Measurements from ENCODE around the gene RAB26.

Gene RAB26

DNA sequence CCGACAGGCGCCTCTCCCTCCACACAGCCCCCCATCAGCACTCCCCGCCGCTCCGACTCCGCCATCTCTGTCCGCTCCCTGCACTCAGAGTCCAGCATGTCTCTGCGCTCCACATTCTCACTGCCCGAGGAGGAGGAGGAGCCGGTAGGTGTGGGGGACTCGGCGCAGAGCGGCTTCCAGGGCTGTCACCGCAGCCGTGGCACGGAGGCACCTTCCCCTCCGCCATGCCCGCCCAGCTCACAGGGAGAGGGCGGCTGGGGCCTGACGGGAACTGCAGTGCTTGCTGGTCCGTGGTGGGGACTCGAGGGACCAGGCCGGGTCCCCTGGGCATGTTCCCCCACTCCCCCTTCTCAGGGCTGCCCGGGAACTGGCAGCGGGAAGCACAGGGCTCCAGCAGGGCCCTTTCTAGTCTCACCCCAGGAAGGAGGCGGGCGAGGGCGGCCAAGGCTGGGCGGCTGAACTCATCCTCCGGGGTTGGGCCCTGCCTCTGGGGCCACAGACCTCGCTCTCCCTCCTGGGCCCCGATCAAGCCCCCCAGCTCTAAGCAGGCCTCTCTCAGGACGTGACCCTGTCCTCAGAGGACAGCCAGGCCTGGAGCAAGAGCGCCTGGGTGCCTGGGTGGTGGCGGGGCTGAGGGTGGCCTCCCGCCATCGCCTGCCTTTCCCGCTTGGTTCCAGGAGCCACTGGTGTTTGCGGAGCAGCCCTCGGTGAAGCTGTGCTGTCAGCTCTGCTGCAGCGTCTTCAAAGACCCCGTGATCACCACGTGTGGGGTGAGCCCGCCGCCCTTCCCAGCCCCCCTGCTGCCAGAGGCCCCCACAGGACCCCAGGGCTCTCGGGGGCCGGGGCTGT, 22.4 kb downstream of the RAB26 start:
- DNase-seq = no peak
- in situ Hi-C loops (cut with HindIII; ENCODE audit: low pct_ligation_motif_present, low pct_unique_long_range_greater_than_20kb, low sequenced_read_pairs) = loop anchor here (25.0 kb wide), 1 partner anchor 291 kb away; the partner anchor contains the start of genes NTN3 and TEDC2

DNA sequence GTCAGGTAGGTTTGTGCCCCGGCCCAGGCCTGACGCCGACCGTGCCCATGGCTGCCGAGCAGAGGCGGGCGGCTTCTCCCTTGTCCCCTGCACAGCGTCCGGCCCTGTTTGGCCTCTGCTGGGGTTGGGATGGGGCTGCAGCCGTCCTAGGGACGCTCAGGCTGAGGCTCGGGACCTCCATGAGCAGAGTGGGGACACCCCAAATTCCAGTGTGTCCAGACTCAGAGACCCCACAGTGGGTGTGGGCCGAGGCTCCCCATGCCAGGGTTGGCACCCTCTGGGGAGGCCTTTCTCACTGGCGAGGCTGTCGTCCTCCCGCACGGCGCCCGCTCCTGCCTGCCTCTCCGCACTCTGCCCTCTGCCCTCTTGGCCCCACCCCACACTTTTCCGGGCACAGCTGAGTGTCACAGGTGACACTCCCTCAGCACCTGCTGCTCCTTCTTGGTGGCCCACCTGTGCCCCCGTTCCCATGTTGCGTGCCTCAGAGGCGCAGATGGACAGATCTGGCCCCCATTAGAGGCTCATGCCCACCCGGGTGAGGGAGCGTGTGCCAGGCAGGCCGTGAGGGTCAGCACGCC, 23.3 kb downstream of the RAB26 start:
- DNase-seq = no peak

DNA sequence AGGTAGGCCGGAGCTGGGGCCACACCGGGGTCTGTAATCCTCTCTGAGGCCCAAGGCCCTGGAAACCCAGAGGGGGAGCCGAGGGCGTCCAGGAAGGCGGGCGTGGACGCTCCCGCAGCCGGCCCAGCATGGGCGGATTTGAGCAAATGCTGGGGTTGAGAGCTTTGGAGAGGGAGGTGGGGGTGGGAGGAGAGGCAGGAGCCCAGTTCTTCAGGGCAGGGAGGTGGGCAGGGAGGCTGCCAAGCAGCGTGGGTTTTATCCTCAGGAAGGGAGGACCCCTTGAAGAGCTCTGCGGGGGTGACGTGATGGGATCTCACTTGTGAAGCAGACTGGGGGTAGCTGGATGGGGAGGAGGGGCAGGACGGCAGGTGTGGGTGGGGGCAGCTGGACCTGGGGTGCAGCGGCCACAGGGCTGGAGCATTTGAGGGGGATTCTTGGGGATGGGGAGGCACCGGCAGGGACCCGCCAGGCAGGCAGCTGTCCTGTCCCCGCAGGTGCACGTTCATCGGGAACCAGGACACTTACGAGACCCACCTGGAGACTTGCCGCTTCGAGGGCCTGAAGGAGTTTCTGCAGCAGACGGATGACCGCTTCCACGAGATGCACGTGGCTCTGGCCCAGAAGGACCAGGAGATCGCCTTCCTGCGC, 24.4 kb downstream of the RAB26 start:
- no peak for DNase-seq
- in situ Hi-C loops (cut with HindIII; ENCODE audit: low pct_ligation_motif_present, low pct_unique_long_range_greater_than_20kb, low sequenced_read_pairs) = loop anchor here (25.0 kb wide), 1 partner anchor 289 kb away; the partner anchor contains the start of genes NTN3 and TEDC2

More for the DNA sequence above, 23.3 kb downstream of the RAB26 start:
- in situ Hi-C loops (cut with HindIII; ENCODE audit: low pct_ligation_motif_present, low pct_unique_long_range_greater_than_20kb, low sequenced_read_pairs) = loop anchor here (25.0 kb wide), 1 partner anchor 291 kb away; the partner anchor contains the start of genes NTN3 and TEDC2

DNA sequence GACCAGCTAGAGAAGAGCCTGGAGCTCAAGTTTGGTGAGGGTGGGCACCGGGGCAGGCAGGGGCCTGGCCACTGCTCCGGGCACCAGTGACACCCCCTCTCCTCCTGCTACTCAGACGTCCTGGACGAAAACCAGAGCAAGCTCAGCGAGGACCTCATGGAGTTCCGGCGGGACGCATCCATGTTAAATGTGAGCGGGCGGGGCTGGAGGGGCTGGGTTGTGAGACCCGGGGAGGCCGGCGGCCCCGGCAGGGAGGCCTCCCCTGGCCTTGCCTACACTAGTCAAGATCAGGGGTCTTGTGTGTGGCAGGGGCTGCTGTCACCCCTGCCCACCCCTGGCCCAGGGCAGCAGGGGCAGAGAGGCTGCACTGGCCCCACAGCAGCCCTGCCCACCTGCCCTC, 24.9 kb downstream of the RAB26 start:
- in situ Hi-C loops (cut with HindIII; ENCODE audit: low pct_ligation_motif_present, low pct_unique_long_range_greater_than_20kb, low sequenced_read_pairs) = loop anchor here (25.0 kb wide), 1 partner anchor 289 kb away; the partner anchor contains the start of genes NTN3 and TEDC2

DNA sequence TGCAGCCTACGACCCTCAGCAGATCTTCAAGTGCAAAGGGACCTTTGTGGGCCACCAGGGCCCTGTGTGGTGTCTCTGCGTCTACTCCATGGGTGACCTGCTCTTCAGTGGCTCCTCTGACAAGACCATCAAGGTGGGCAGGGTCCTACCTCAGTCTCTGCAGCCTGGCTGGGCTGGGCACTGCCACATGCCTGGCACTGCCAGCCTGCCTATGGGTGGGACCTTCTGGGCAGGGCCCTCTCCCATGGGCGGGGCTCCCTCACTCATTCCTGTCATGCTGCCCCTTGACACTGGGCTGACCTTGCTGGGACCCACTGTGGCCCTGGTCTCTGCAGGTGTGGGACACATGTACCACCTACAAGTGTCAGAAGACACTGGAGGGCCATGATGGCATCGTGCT, 25.5 kb downstream of the RAB26 start:
- DNase-seq = no peak
- in situ Hi-C loops (cut with HindIII; ENCODE audit: low pct_ligation_motif_present, low pct_unique_long_range_greater_than_20kb, low sequenced_read_pairs) = loop anchor here (25.0 kb wide), 1 partner anchor 288 kb away; the partner anchor contains the start of genes NTN3 and TEDC2

More for the DNA sequence above, 24.9 kb downstream of the RAB26 start:
- no peak for DNase-seq

DNA sequence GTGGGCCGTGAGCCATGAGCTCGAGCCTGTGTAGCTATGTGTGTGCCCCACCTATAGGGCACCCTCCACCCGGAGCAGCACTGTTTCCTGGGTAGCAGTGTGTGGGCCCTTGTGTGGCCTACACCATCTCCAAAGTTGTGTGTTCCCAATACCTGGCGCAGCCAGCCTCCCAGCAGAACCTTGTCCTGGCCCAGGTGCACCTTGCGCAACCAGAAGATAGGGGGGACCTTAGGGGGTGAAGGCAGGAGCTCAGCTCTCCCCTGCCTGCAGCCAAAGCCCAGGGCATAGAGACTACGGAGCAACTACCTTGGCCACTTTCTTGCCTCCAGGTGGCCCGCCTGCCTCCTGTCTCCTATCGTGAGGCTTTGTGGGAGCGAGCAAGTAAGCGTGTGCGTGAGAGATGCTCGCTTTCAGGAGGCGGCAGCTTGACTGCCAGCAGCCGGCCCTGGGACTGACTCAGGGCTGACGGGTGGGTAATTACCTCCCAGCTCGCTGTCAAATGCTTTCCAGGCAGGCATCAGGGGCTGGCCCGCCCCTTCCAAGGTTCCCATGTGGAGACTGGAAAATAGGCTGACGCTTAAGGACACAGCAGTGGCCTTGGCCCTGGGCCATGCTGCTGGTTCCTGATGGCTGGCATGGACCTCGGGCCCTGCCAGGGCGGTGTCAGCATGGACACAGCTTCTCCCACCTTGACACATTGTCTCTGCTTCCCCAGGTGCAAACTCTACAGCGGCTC, 26.1 kb downstream of the RAB26 start:
- no peak for DNase-seq
- in situ Hi-C loops (cut with HindIII; ENCODE audit: low pct_ligation_motif_present, low pct_unique_long_range_greater_than_20kb, low sequenced_read_pairs) = loop anchor here (25.0 kb wide), 1 partner anchor 288 kb away; the partner anchor contains the start of genes NTN3 and TEDC2

DNA sequence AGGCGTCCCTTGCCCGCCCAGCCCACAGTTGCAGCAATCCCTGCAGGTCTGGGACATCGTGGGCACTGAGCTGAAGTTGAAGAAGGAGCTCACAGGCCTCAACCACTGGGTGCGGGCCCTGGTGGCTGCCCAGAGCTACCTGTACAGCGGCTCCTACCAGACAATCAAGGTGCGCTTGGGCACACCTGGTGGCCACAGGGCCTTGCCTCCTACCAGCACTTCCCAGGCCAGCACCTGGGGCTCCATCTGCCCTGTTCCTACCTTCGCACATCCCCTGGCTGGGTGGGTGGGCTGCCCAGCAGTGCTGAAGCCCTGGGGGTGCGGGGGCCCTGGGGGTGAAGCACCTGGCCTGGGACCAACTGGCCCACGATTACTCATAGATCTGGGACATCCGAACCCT, 27.0 kb downstream of the RAB26 start:
- no peak for DNase-seq
- in situ Hi-C loops (cut with HindIII; ENCODE audit: low pct_ligation_motif_present, low pct_unique_long_range_greater_than_20kb, low sequenced_read_pairs) = no loop called here

DNA sequence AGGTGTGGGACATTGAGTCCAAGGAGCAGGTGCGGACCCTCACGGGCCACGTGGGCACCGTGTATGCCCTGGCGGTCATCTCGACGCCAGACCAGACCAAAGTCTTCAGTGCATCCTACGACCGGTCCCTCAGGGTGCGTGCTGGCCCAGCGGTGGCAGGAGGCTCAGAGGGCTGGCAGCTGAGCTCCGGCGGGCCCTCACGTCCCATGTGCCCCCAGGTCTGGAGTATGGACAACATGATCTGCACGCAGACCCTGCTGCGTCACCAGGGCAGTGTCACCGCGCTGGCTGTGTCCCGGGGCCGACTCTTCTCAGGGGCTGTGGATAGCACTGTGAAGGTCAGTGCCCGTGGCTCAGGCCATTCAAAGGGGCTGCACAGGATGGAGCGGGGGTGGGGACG, 27.6 kb downstream of the RAB26 start:
- in situ Hi-C loops (cut with HindIII; ENCODE audit: low pct_ligation_motif_present, low pct_unique_long_range_greater_than_20kb, low sequenced_read_pairs) = no loop called here
- DNase-seq = no peak

DNA sequence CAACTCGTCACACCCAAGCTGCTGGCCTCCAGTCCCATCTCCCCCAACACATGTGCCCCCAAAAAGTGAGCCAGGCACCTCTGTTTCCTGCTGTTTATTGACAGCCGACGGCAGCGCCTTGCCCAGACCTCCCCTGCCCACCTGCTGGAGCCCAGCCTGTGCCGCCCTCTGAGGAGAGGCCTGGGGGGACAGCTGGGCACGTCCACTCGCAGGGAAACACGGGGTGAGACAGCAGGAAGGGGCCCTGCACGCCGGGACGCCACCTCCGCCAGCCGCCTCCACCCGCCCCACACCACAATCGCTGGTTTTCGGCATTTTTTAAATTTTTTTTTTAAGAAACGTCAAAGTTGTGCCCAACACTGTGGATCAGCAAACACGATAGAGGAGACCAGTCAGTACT, 28.7 kb downstream of the RAB26 start:
- DNase-seq = no peak
- in situ Hi-C loops (cut with HindIII; ENCODE audit: low pct_ligation_motif_present, low pct_unique_long_range_greater_than_20kb, low sequenced_read_pairs) = no loop called here

DNA sequence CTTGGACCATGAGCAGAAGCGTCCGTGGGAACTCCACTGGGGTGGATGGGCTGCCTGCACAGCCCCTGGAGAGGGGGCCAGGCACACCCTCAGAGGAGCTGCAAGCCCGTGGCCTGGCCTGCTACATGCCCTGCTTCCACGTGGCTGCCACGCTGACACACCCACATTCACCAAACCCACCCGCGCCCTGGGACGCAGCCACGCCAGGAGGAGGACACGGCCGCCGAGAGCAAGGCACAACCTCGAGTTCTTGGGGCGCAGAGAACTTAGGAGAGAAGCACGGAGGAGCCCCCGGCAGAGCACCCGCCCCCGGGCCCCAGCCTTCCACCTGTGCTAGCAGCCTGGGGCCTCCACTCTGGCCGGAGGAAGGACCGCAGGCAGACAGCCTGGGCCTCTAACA, 29.1 kb downstream of the RAB26 start:
- in situ Hi-C loops (cut with HindIII; ENCODE audit: low pct_ligation_motif_present, low pct_unique_long_range_greater_than_20kb, low sequenced_read_pairs) = no loop called here
- no peak for DNase-seq

DNA sequence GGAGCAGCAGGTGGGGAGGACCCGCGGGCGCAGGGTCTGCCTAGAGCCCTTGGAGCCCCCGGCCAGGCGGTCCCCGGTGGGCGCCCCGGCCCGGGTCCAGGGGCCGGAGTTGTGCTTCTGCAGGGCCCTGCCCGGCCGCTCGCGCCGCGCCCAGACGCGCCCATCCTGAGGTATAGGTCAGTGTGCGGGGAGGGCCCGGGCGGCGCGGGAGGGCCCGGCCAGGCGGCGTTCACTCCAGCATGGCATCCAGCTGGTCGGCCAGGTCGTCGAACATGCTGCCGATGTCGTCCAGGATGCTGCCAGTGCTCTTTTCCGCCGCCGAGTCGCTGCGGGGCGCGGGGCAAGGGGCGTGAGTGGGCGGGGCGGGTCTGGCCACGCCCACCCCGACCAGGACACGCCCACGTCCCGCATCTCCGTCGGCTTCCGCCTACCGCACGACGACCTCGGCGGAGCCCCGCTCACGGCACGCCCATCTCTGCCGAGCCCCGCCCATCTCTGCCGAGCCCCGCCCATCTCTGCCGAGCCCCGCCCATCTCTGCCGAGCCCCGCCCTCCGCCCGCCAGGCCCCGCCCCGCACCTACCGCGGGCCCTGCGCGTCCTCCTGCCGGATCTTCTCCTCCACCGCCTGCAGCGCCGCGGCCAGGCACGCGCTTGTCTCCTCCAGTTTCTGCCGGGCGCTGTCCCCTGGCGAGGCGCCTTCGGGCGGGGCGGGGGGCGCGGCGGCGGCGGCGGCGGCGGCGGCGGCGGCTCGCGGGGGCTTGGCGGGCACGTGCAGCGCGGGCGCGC, 30.1 kb downstream of the RAB26 start:
- no peak for DNase-seq
- in situ Hi-C loops (cut with HindIII; ENCODE audit: low pct_ligation_motif_present, low pct_unique_long_range_greater_than_20kb, low sequenced_read_pairs) = no loop called here

DNA sequence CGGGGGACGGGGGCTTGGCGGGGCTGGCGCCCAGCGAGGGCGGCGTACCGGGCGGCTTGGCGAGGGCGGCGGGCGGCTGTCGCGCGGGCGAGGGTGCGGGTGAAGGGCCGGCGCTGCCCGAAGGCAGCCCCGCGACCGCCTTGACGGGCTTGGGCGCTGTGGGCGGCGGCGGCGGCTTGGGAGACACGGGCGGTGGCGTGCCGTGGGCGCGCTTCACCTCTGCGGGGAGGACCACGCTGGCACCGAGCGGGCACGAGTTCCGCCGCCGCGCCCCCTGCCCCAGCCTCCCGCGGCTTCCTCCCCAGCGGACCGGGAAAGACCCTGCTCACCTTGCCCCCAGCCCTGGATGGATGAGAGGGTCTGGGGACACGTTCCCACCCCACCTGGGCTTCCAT, 30.7 kb downstream of the RAB26 start:
- in situ Hi-C loops (cut with HindIII; ENCODE audit: low pct_ligation_motif_present, low pct_unique_long_range_greater_than_20kb, low sequenced_read_pairs) = no loop called here
- no peak for DNase-seq

DNA sequence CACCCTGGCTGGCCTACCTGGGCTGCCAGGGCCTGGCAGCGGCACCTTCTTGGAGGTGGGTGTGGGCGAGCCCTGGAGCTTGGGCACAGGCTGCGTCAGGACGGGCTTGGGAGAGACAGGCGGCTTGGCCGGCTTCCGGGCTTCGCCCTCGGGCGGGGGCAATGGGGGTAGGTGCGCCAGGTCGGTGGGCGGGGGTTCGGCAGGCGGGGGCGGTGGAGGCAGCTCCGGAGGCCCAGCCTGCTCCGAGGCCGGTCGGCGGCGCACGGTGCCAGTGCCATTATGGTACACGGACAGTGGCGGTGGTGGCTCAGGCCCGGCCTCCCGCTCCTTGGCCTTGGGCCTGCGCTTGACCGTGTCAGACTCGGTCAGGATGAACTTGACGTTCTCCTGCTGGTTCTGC, 31.2 kb downstream of the RAB26 start:
- DNase-seq = no peak
- in situ Hi-C loops (cut with HindIII; ENCODE audit: low pct_ligation_motif_present, low pct_unique_long_range_greater_than_20kb, low sequenced_read_pairs) = no loop called here

DNA sequence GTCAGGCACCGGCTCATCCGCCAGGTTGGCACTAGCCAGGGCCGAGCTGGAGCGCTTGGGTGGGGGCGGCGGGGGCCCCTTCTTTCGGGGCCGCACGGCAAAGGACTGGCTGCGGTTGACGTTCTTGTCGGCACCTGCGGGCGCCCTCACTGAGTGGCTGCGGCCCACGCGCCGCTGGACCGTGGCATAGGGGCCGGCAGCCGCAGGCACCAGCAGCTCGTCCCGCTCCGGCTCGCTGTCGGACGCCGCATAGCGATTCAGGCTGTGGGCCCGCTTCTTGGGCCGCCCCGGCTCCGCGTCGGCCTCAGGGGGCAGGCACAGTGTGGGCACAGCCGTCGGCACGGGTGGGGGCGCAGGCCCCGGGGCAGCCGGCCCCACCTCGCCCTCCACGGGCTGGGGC, 32.0 kb downstream of the RAB26 start:
- DNase-seq = no peak
- in situ Hi-C loops (cut with HindIII; ENCODE audit: low pct_ligation_motif_present, low pct_unique_long_range_greater_than_20kb, low sequenced_read_pairs) = no loop called here

DNA sequence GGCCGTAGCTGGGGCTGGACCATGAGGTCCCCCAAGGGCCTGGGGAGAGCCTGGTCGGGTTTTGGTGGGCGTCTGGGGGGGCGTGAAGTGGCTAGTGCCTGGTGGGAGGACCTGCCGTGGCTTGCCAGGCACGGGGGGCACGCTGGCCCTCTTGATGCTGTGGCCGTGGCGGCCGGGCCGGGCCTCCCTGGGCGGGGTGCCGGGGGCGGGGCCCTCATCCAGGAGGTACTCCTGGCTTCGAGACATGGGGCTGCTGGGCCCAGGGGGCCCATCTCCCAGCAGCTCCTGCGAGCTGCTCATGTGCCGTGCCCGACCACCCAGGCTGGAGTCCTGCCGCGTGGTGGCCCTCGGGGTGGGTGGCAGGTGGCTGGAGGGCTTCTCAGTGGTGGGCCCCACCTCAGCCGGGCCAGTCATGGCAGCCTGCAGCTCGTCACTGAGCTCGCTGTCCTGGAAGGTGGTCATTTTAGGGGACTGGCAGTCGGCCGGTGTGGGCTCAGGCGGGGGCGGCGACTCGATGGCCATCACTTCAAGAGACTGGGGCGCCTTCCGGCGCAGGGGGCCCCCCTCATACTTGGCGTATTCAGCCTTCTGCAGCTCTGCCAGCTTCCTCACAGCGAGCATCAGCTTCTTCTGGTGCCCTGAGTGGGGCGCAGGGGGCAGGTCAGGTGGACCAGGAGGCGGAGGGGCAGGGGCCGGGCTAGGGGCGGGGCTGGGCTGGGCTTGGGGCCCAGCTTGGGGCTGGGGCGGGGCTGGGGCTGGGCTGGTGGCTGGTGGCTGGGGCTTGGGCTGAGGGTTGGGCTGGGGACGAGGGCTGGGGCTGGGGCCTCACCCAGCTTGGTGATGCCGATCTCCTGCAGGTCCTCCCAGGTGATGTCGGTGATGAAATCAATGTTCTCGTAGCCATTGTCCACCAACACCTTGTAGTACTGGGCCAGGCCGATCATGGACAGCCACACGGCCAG, 32.8 kb downstream of the RAB26 start:
- in situ Hi-C loops (cut with HindIII; ENCODE audit: low pct_ligation_motif_present, low pct_unique_long_range_greater_than_20kb, low sequenced_read_pairs) = no loop called here

DNA sequence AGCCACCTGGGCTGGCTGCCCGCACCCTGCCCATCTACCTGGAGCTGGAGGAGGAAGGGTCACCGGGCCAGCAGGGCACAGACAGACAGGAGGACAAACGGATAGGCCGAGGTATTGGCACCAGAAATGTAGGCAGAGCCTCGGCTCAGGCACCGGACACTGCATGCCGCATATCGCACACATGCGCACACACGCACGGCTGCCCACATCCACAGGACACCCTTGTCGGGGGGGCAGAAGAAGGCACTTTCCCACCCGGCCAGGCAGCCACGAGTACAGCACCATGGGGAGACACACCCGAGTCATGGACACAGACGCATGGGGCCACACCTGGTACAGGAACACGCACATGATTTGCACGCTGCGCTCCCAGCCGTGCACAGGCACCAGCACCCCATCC, 33.5 kb downstream of the RAB26 start:
- in situ Hi-C loops (cut with HindIII; ENCODE audit: low pct_ligation_motif_present, low pct_unique_long_range_greater_than_20kb, low sequenced_read_pairs) = no loop called here
- no peak for DNase-seq

More for the DNA sequence above, 32.8 kb downstream of the RAB26 start:
- no peak for DNase-seq

DNA sequence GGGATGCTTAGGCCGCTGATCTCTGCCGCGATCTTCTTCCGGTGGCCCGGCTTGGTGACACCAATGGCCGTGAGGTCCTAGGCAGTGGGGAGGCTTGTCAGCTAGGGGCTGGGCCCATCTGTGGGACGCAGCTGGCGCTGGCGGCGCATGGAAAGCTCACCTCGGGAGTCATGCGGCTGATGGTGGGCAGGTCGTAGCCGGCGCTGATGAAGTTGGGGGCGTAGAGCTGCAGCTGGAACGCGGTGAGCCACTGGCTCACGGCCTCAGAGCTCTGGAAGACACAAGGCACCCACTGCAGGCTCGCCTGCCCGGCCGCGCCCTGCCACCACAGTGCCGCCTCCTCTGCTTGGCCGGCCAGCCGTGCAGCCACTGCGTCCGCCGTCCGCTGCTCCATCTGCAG, 35.2 kb downstream of the RAB26 start:
- in situ Hi-C loops (cut with HindIII; ENCODE audit: low pct_ligation_motif_present, low pct_unique_long_range_greater_than_20kb, low sequenced_read_pairs) = no loop called here
- DNase-seq = no peak

Data from ACHN (cell line).